Skeletal muscle satellite cell (primary cell): ENCODE data around the gene SLC6A13.
"Not testable (repeated sequence)": the region's sequence is repeated elsewhere in the genome, so short reads cannot be mapped to it uniquely, and the experiment has no call there.

Experiments
- H3K27me3 ChIP-seq: 2 replicates; pipeline ENCODE4 v1.7.0; 2013; ENCODE audit warnings: low read length; ENCODE audit not compliant: control insufficient read depth, insufficient read depth
- H3K36me3 ChIP-seq: 2 replicates; pipeline ENCODE4 v1.7.0; 2013; ENCODE audit warnings: mild to moderate bottlenecking, control low read depth, low read length; ENCODE audit not compliant: insufficient read depth
- H3K4me1 ChIP-seq: 2 replicates; pipeline ENCODE4 v1.7.0; 2013; ENCODE audit warnings: low read length; ENCODE audit not compliant: control insufficient read depth, insufficient read depth
- H3K4me2 ChIP-seq: 2 replicates; pipeline ENCODE4 v1.7.0; 2013; ENCODE audit warnings: mild to moderate bottlenecking, low read length
- H3K4me3 ChIP-seq: 2 replicates; pipeline ENCODE4 v1.7.0; 2013; ENCODE audit warnings: low read length
- H3K9ac ChIP-seq: 2 replicates; pipeline ENCODE4 v1.7.0; 2013; ENCODE audit warnings: mild to moderate bottlenecking, low read depth, low read length, moderate library complexity
- H3K9me3 ChIP-seq: replicated peaks from 2 replicates; pipeline ENCODE4 v1.7.0; 2013; ENCODE audit warnings: mild to moderate bottlenecking, control low read depth, low read length

Gene SLC6A13

GRCh38 chr12:221736-222135, 40.9 kb downstream of the SLC6A13 start:
- Histone ChIP-seq H3K9ac (no peak overlapping the region), H3K9me3 (no peaks in the 10 kb centered on the region), H3K4me3 (no peak overlapping the region), H3K36me3 (no peaks in the 10 kb centered on the region), H3K4me1 (no peaks in the 10 kb centered on the region), H3K4me2 (no peak overlapping the region), H3K27me3 (peaks cover 59% of the 10 kb centered on the region)

- no peak overlapping the region for H3K4me2 ChIP-seq
- no peak overlapping the region for H3K9ac ChIP-seq
- H3K9me3 ChIP-seq: no peaks in the 10 kb centered on the region
- H3K4me1 ChIP-seq: no peaks in the 10 kb centered on the region
- no peaks in the 10 kb centered on the region for H3K36me3 ChIP-seq
- no peak overlapping the region for H3K4me3 ChIP-seq
- peaks cover 56% of the 10 kb centered on the region for H3K27me3 ChIP-seq
Measured at GRCh38 chr12:220946-221550, 41.6 kb downstream of the SLC6A13 start.

GRCh38 chr12:220491-220890, 42.1 kb downstream of the SLC6A13 start:
- no peak overlapping the region for H3K4me3 ChIP-seq
- H3K4me1 ChIP-seq: no peaks in the 10 kb centered on the region
- H3K9ac ChIP-seq: no peak overlapping the region
- H3K4me2 ChIP-seq: no peak overlapping the region
- H3K36me3 ChIP-seq: no peaks in the 10 kb centered on the region
- H3K9me3 ChIP-seq: no peaks in the 10 kb centered on the region
- peaks cover 57% of the 10 kb centered on the region for H3K27me3 ChIP-seq

- Histone ChIP-seq H3K4me3 (no peak overlapping the region), H3K36me3 (no peaks in the 10 kb centered on the region), H3K9me3 (no peaks in the 10 kb centered on the region), H3K9ac (no peak overlapping the region), H3K27me3 (peaks cover 61% of the 10 kb centered on the region), H3K4me1 (no peaks in the 10 kb centered on the region), H3K4me2 (no peak overlapping the region)
Measured at GRCh38 chr12:219891-220352, 42.7 kb downstream of the SLC6A13 start.

- no peak overlapping the region for H3K9ac ChIP-seq
- H3K9me3 ChIP-seq: no peaks in the 10 kb centered on the region
- H3K4me1 ChIP-seq: no peaks in the 10 kb centered on the region
- H3K4me3 ChIP-seq: no peak overlapping the region
- H3K36me3 ChIP-seq: no peaks in the 10 kb centered on the region
- peaks cover 69% of the 10 kb centered on the region for H3K27me3 ChIP-seq
- no peak overlapping the region for H3K4me2 ChIP-seq
Measured at GRCh38 chr12:218728-219590, 43.7 kb downstream of the SLC6A13 start.

GRCh38 chr12:218221-218620, 44.4 kb downstream of the SLC6A13 start:
- Histone ChIP-seq H3K4me3 (no peak overlapping the region), H3K27me3 (peaks cover 69% of the 10 kb centered on the region), H3K9ac (no peak overlapping the region), H3K9me3 (no peaks in the 10 kb centered on the region), H3K4me1 (no peaks in the 10 kb centered on the region), H3K36me3 (no peaks in the 10 kb centered on the region), H3K4me2 (no peak overlapping the region)

GRCh38 chr12:217029-217428, 45.6 kb downstream of the SLC6A13 start:
- not testable (repeated sequence) for H3K4me1 ChIP-seq, H3K4me2 ChIP-seq, H3K36me3 ChIP-seq, H3K9me3 ChIP-seq, H3K4me3 ChIP-seq, H3K9ac ChIP-seq
- peaks cover 70% of the 10 kb centered on the region for H3K27me3 ChIP-seq

- peaks cover 74% of the 10 kb centered on the region for H3K27me3 ChIP-seq
- H3K4me2 ChIP-seq: no peak overlapping the region
- no peaks in the 10 kb centered on the region for H3K4me1 ChIP-seq
- no peak overlapping the region for H3K4me3 ChIP-seq
- H3K9me3 ChIP-seq: no peaks in the 10 kb centered on the region
- no peak overlapping the region for H3K9ac ChIP-seq
- no peaks in the 10 kb centered on the region for H3K36me3 ChIP-seq
Measured at GRCh38 chr12:215116-215515, 47.5 kb downstream of the SLC6A13 start.

GRCh38 chr12:214003-214741, 48.5 kb downstream of the SLC6A13 start, which contains the start of gene SLC6A12:
SLC6A12 (minus strand) TSS chr12:214157; CDS start chr12:209986, 4,171 bp downstream.
- Histone ChIP-seq H3K4me3 (no peak within 1 kb of the TSS), H3K9me3 (no peaks in the 10 kb centered on the region), H3K27me3 (peaks cover 77% of the 10 kb centered on the region), H3K9ac (no peak within 1 kb of the TSS), H3K4me2 (no peak within 1 kb of the TSS), H3K36me3 (no peaks in the 10 kb centered on the region), H3K4me1 (no peaks in the 10 kb centered on the region)

GRCh38 chr12:213527-213932, 49.1 kb downstream of the SLC6A13 start:
- Histone ChIP-seq H3K4me2 (no peak overlapping the region), H3K9ac (no peak overlapping the region), H3K27me3 (peaks cover 78% of the 10 kb centered on the region)

GRCh38 chr12:212715-213526, 49.7 kb downstream of the SLC6A13 start:
- Histone ChIP-seq H3K27me3 (peaks cover 84% of the 10 kb centered on the region), H3K9ac (no peak overlapping the region)

More at GRCh38 chr12:213527-213932, 49.1 kb downstream of the SLC6A13 start:
- Histone ChIP-seq H3K4me3 (no peak overlapping the region), H3K4me1 (no peaks in the 10 kb centered on the region), H3K9me3 (no peaks in the 10 kb centered on the region), H3K36me3 (no peaks in the 10 kb centered on the region)

More at GRCh38 chr12:212715-213526, 49.7 kb downstream of the SLC6A13 start:
- H3K4me3 ChIP-seq: no peak overlapping the region
- H3K9me3 ChIP-seq: no peaks in the 10 kb centered on the region
- no peaks in the 10 kb centered on the region for H3K4me1 ChIP-seq
- no peak overlapping the region for H3K4me2 ChIP-seq
- H3K36me3 ChIP-seq: no peaks in the 10 kb centered on the region
